Liver (tissue), 9 donors: Measurements from ENCODE around the gene TULP3. TPM values are rescaled to one million over a fixed set of nuclear protein-coding genes. Genes with fewer than 3 reads are reported as not detected.

Source experiments
- DNase-seq: peaks from one replicate; pipeline ENCODE4 v3.0.0-alpha.2; 2017; ENCODE audit warnings: low spot score
- H3K27ac ChIP-seq, 2 donors: one replicate each; pipeline ENCODE4 v1.7.0; 2013; ENCODE audit warnings: inconsistent platforms in 2 of 2, low read length in 2 of 2, control low read depth in 1 of 2, low read depth in 1 of 2, mild to moderate bottlenecking in 1 of 2
- H3K27me3 ChIP-seq, 4 donors: one replicate each; pipeline versions ENCODE4 v1.6.1 to v1.7.0; 2013; ENCODE audit warnings: low read length in 3 of 4, inconsistent platforms in 1 of 4, mild to moderate bottlenecking in 1 of 4, moderate library complexity in 1 of 4; ENCODE audit not compliant: control insufficient read depth in 4 of 4, insufficient read depth in 4 of 4
- H3K36me3 ChIP-seq, 4 donors: one replicate each; pipeline versions ENCODE4 v1.6.1 to v1.7.0; 2013; ENCODE audit warnings: low read length in 3 of 4, mild to moderate bottlenecking in 3 of 4, low read depth in 1 of 4, moderate library complexity in 1 of 4; ENCODE audit not compliant: control insufficient read depth in 4 of 4, insufficient read depth in 3 of 4
- H3K4me1 ChIP-seq, 4 donors: one replicate each; pipeline versions ENCODE4 v1.6.1 to v1.7.0; 2013; ENCODE audit warnings: low read length in 3 of 4, mild to moderate bottlenecking in 3 of 4, moderate library complexity in 1 of 4; ENCODE audit not compliant: control insufficient read depth in 4 of 4, insufficient read depth in 4 of 4
- H3K4me3 ChIP-seq, 3 donors: one replicate each; pipeline versions ENCODE4 v1.6.1 to v1.7.0; 2013; ENCODE audit warnings: low read length in 3 of 3, control low read depth in 1 of 3, low read depth in 1 of 3, mild to moderate bottlenecking in 1 of 3
- H3K9ac ChIP-seq, 2 donors: one replicate each; pipeline ENCODE4 v1.7.0; 2013; ENCODE audit warnings: low read length in 2 of 2, mild to moderate bottlenecking in 2 of 2, moderate library complexity in 2 of 2, control low read depth in 1 of 2, low read depth in 1 of 2
- H3K9me3 ChIP-seq, 4 donors: one replicate each; pipeline versions ENCODE4 v1.6.1 to v1.7.0; 2013; ENCODE audit warnings: low read length in 3 of 4; ENCODE audit not compliant: control insufficient read depth in 4 of 4
- ATF3 ChIP-seq: IDR thresholded peaks from 2 replicates; pipeline ENCODE4 v1.6.1; 2016; ENCODE audit warnings: antibody characterized with exemption
- CTCF ChIP-seq: fragments of 150-350 bp; IDR thresholded peaks from 2 replicates; pipeline ENCODE4 v1.5.1; 2017; ENCODE audit warnings: improper control_type of control experiment, low read depth, low read length; ENCODE audit not compliant: missing input control
- FOXA1 ChIP-seq: IDR thresholded peaks from 2 replicates; pipeline ENCODE4 v1.6.1; 2016; ENCODE audit warnings: antibody characterized with exemption
- GABPA ChIP-seq, 2 donors: IDR thresholded peaks in 1 of 2; conservative IDR thresholded peaks in 1 of 2; 2 replicates each; pipeline ENCODE4 v1.6.1; 2016; ENCODE audit warnings: antibody characterized with exemption in 2 of 2, mild to moderate bottlenecking in 1 of 2, moderate library complexity in 1 of 2
- HNF4A ChIP-seq, 2 donors: conservative IDR thresholded peaks; 2 replicates each; pipeline ENCODE4 v1.6.1; 2016; ENCODE audit warnings: antibody characterized with exemption in 2 of 2, mild to moderate bottlenecking in 2 of 2
- RAD21 ChIP-seq, 2 donors: IDR thresholded peaks; 2 replicates each; pipeline ENCODE4 v1.6.1; 2016; ENCODE audit warnings: antibody characterized with exemption in 2 of 2, mild to moderate bottlenecking in 2 of 2
- REST ChIP-seq: IDR thresholded peaks from 2 replicates; pipeline ENCODE4 v1.6.1; 2016; ENCODE audit warnings: antibody characterized with exemption, mild to moderate bottlenecking
- RXRA ChIP-seq, 2 donors: IDR thresholded peaks; 2 replicates each; pipeline ENCODE4 v1.6.1; 2017 to 2018; ENCODE audit warnings: antibody characterized with exemption in 2 of 2, mild to moderate bottlenecking in 1 of 2
- TAF1 ChIP-seq: conservative IDR thresholded peaks from 2 replicates; pipeline ENCODE4 v1.6.1; 2016; ENCODE audit warnings: antibody characterized with exemption, mild to moderate bottlenecking
- YY1 ChIP-seq: IDR thresholded peaks from 2 replicates; pipeline ENCODE4 v1.6.1; 2016; ENCODE audit warnings: antibody characterized with exemption, mild to moderate bottlenecking
- ZBTB33 ChIP-seq: IDR thresholded peaks from 2 replicates; pipeline ENCODE4 v1.6.1; 2016; ENCODE audit warnings: antibody characterized with exemption
- WGBS: extraction: QIAGEN DNeasy Blood & Tissue Kit; methylation state at CpG from one replicate; pipeline ENCODE4 v1.1.7; 2013; 5-methylcytosine and 5-hydroxymethylcytosine counted together
- polyA plus RNA-seq, 2 donors: library from polyadenylated mRNA; stranded (reverse) in 1 of 2; unstranded in 1 of 2; fragments of 200-250 nt in 1 of 2; fragments of >200 nt in 1 of 2; fragmentation: Nextera tagmentation in 1 of 2; extraction: Ambion mirVana in 1 of 2; gene quantifications; one replicate each; pipeline versions ENCODE4 v1.2.1 to v1.2.3, GENCODE V29; 2013 to 2015
- total RNA-seq, 2 donors: library from RNA; depleted of rRNA; stranded (reverse); fragments of >200 nt; gene quantifications; one replicate each; pipeline ENCODE4 v1.2.3, GENCODE V29; 2014
- donor health status: healthy.
- donor health status: healthy.
- donor health status: healthy.
- donor health status: healthy.
- donor health status: healthy.

Gene TULP3
- total and polyA plus RNA-seq, 4 donors = 3.2 to 4.8 (median 3.7) TPM

- DNase-seq = no peak
- Histone ChIP-seq H3K9me3 (no peaks in the 10 kb centered on the region), H3K36me3 (no peaks in the 10 kb centered on the region), H3K27me3 (no peaks in the 10 kb centered on the region), H3K4me1 (peaks cover 0 to 9% (median 6%) of the 10 kb centered on the region in 4 donors), H3K9ac (peak overlapping the region; percentile 17 to 45), H3K4me3 (peak overlapping the region; percentile 60 to 88 (median 74)), H3K27ac (peak overlapping the region; percentile 57 to 63)
- TF ChIP-seq HNF4A (conservative IDR thresholded peaks at IDR 0.05) (no peak), ZBTB33 (no peak), RAD21 (IDR thresholded peaks at IDR 0.05) (no peak), GABPA (IDR thresholded peaks at IDR 0.05 in 1 of 2, conservative IDR thresholded peaks at IDR 0.05 in 1 of 2) (no peak), REST (no peak), CTCF (no peak), FOXA1 (no peak), ATF3 (no peak), TAF1 (no peak)
- 76% methylated on average over 10 of the region's 10 CpGs for WGBS
These were observed 697 bp upstream of the TULP3 start for GRCh38 chr12:2890001-2890387.

GRCh38 chr12:2891240-2892053 is 756 bp downstream of the TULP3 start:
- peak; percentile 28 for TF ChIP-seq REST
- no peak for TF ChIP-seq RXRA (IDR thresholded peaks at IDR 0.05)
- TF ChIP-seq YY1 = peak; percentile 10
- peak; percentile 27 to 49 for TF ChIP-seq HNF4A (conservative IDR thresholded peaks at IDR 0.05)
- 25% methylated on average over 42 of the region's 42 CpGs for WGBS
- peaks cover 0 to 9% (median 6%) of the 10 kb centered on the region in 4 donors for H3K4me1 ChIP-seq

More at GRCh38 chr12:2891240-2892053, 756 bp downstream of the TULP3 start:
- Histone ChIP-seq H3K9ac (peak overlapping the region; percentile 76 to 80), H3K4me3 (peak overlapping the region; percentile 81 to 96 (median 88)), H3K36me3 (no peaks in the 10 kb centered on the region), H3K27me3 (no peaks in the 10 kb centered on the region), H3K9me3 (no peaks in the 10 kb centered on the region), H3K27ac (peak overlapping the region; percentile 82 to 87)
- DNase-seq = peak; percentile 55
